Bronchial epithelial cell (primary cell): ENCODE data around the gene SIK3. TPM values are rescaled to one million over a fixed set of nuclear protein-coding genes. Genes with fewer than 3 reads are reported as not detected.
A peak's percentile ranks its signal among the peaks of the same experiment; 100 is the strongest.

Source experiments
- DNase-seq: peaks from one replicate; pipeline ENCODE4 v3.0.0-alpha.2; 2010; ENCODE audit warnings: low read depth
- FAIRE-seq: peaks from 2 replicates; lab custom pipeline; 2011; peaks lifted over from hg19 to GRCh38; lab: Jason Lieb, UNC
- H3K27me3 ChIP-seq: 2 replicates; pipeline ENCODE4 v1.5.1; 2011; ENCODE audit warnings: low read length; ENCODE audit not compliant: control insufficient read depth, insufficient read depth
- H3K36me3 ChIP-seq: 2 replicates; pipeline ENCODE4 v1.5.1; 2011; ENCODE audit warnings: low read length; ENCODE audit not compliant: control insufficient read depth, insufficient read depth
- H3K4me3 ChIP-seq: 2 replicates; pipeline ENCODE4 v1.5.1; 2011; ENCODE audit warnings: mild to moderate bottlenecking, low read depth, low read length, control low read depth
- total RNA-seq: library from RNA; depleted of rRNA; stranded (reverse); fragments of >200 nt; gene quantifications from 2 replicates; pipeline ENCODE4 v1.2.1, GENCODE V29; 2014
- TF ChIP-seq, protein P1 (sequence below): IDR thresholded peaks from 2 replicates; pipeline ENCODE4 v1.5.1; 2011; ENCODE audit warnings: mild to moderate bottlenecking, moderate library complexity, low read length, control low read depth, inconsistent platforms; ENCODE audit not compliant: insufficient read depth, severe bottlenecking

SIK3 gene
- total RNA-seq, 1 donor from 2014 or later = 6.8 TPM

GRCh38 chr11:117074119-117074518 lies 24.1 kb downstream of the SIK3 start:
- no peak overlapping the region for H3K4me3 ChIP-seq
- FAIRE-seq (no peak), DNase-seq (no peak)
- no peaks in the 10 kb centered on the region for H3K36me3 ChIP-seq
- no peaks in the 10 kb centered on the region for H3K27me3 ChIP-seq
- TF ChIP-seq, protein P1, sequence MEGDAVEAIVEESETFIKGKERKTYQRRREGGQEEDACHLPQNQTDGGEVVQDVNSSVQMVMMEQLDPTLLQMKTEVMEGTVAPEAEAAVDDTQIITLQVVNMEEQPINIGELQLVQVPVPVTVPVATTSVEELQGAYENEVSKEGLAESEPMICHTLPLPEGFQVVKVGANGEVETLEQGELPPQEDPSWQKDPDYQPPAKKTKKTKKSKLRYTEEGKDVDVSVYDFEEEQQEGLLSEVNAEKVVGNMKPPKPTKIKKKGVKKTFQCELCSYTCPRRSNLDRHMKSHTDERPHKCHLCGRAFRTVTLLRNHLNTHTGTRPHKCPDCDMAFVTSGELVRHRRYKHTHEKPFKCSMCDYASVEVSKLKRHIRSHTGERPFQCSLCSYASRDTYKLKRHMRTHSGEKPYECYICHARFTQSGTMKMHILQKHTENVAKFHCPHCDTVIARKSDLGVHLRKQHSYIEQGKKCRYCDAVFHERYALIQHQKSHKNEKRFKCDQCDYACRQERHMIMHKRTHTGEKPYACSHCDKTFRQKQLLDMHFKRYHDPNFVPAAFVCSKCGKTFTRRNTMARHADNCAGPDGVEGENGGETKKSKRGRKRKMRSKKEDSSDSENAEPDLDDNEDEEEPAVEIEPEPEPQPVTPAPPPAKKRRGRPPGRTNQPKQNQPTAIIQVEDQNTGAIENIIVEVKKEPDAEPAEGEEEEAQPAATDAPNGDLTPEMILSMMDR = no peak

DNA sequence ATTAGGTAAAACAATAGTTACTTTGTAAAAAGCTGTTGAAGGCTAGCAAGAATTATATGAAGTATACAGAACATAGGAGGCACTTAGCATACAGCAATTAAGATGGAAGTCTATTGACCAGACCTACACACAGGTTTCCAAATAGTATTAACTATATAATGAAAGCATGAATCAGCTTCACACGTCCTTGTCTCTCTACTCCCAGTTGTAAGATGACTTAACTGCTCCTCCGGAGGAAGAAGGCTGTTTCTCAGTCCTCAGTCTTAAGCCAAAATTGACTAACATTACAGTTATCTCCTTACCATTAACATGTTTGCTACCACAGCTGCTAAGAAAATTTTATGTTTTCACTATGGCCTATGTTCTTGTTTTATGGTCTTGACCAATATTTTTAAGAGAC lies 24.7 kb downstream of the SIK3 start:
- DNase-seq (peak; percentile 42), FAIRE-seq (no peak)
- H3K36me3 ChIP-seq = no peaks in the 10 kb centered on the region
- no peaks in the 10 kb centered on the region for H3K27me3 ChIP-seq
- TF ChIP-seq, protein P1 = no peak
- H3K4me3 ChIP-seq = no peak overlapping the region

DNA sequence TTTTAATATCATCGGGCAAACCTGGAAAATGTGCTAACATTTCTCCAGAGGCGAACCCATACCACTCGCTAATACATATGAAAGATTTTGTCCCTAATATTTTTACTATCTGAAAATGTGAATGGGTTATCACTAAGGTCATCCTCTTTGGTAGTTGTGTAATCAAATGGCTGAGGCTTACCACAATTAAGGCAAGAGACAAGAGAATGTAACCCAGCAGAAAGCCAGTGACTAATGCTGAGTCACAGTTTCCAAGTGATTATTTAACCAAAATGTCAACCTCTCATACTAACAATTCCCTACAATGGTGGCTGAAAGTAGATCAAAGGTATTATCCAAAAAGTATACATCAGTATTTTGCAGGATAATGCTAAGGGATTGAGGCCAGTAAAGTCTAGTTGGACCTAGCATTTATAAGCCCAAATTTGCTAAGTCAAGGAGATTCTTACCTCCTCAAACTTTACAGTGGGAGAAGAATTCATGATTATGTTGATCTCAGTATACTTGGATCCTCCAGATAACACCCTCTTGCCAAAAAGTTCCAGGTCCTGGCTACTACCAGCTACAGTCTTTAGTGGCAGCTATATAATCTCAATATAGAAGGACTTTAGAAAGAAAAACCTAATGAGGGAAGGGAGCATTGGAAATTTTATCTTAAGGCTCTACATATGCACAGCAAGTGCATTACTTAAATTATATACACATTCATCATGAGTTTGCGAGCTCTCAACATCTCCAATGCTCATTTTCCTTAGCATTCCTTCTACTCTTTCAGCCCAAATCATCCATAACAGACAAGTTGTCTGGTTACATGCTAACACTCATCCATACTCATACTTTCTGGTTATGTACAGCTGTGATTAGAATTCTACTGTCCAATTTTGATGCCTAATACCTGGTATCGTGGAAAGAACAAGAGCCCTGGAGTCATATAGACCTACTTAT lies 25.4 kb downstream of the SIK3 start:
- DNase-seq (peak; percentile 96), FAIRE-seq (no peak)
- Histone ChIP-seq H3K27me3 (no peaks in the 10 kb centered on the region), H3K4me3 (no peak overlapping the region), H3K36me3 (no peaks in the 10 kb centered on the region)
- TF ChIP-seq, protein P1 = no peak

DNA sequence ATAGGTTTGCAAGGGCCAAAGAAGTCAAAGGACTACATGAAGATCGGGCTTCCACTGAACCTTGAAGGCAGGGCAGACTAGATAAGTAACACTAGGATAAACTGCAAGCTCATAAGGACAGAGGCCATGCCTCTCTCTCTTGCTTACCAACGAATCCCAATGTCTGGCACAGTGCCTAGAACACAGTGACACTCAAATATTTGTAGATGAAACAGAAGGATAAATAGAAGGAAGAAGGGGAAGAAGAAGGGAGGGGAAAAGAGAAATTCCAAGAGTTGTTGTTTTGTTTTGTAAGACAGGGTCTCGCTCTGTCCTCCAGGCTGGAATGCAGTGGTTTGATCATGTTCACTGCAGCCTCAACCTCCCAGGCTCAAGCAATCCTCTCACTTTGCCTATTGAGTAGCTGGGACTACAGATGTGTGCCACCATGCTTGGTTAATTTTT lies 26.9 kb downstream of the SIK3 start:
- Histone ChIP-seq H3K4me3 (no peak overlapping the region), H3K27me3 (no peaks in the 10 kb centered on the region)

GRCh38 chr11:117070016-117070415 lies 28.2 kb downstream of the SIK3 start:
- FAIRE-seq (no peak), DNase-seq (peak; percentile 22)
- H3K27me3 ChIP-seq = no peaks in the 10 kb centered on the region
- no peak overlapping the region for H3K4me3 ChIP-seq
- H3K36me3 ChIP-seq = no peaks in the 10 kb centered on the region
- TF ChIP-seq, protein P1 = no peak

More for the DNA sequence above, 26.9 kb downstream of the SIK3 start:
- H3K36me3 ChIP-seq = no peaks in the 10 kb centered on the region
- no peak for FAIRE-seq
- TF ChIP-seq, protein P1 = no peak
- no peak for DNase-seq
